Renal pelvis (tissue), 4 donors: ENCODE data around the gene GLP2R. TPM values are rescaled to one million over a fixed set of nuclear protein-coding genes. Genes with fewer than 3 reads are reported as not detected.

Source experiments
- DNase-seq: peaks from one replicate; pipeline ENCODE4 v3.0.0-alpha.2; 2013
- polyA plus RNA-seq, 3 donors: library from polyadenylated mRNA; unstranded; fragments of 120-200 nt; gene quantifications; one replicate each; pipeline ENCODE4 v1.2.1, GENCODE V29; 2013; ENCODE audit not compliant: insufficient read length in 3 of 3

GLP2R gene
- polyA plus RNA-seq, 3 donors = not detected

GRCh38 chr17:9854255-9854654, 28.5 kb downstream of the GLP2R start:
- DNase-seq = no peak

- DNase-seq = no peak
These were observed 29.3 kb downstream of the GLP2R start for GRCh38 chr17:9855036-9855435.

- DNase-seq = no peak
These were observed 34.1 kb downstream of the GLP2R start for GRCh38 chr17:9859781-9860180.

- no peak for DNase-seq
These were observed 35.1 kb downstream of the GLP2R start for GRCh38 chr17:9860851-9861250.

- DNase-seq = no peak
These were observed 36.5 kb downstream of the GLP2R start for GRCh38 chr17:9862220-9862619.

GRCh38 chr17:9862949-9863348, 37.2 kb downstream of the GLP2R start:
- no peak for DNase-seq

- DNase-seq = no peak
These were observed 39.9 kb downstream of the GLP2R start for GRCh38 chr17:9865586-9865985.

GRCh38 chr17:9868552-9868951, 42.8 kb downstream of the GLP2R start:
- no peak for DNase-seq

GRCh38 chr17:9872852-9873251, 47.1 kb downstream of the GLP2R start:
- DNase-seq = no peak

GRCh38 chr17:9874722-9875121, 49.0 kb downstream of the GLP2R start:
- DNase-seq = no peak

- DNase-seq = no peak
These were observed 49.7 kb downstream of the GLP2R start for GRCh38 chr17:9875441-9875840.

- no peak for DNase-seq
These were observed 52.6 kb downstream of the GLP2R start for GRCh38 chr17:9878356-9878755.

- DNase-seq = no peak
These were observed 53.2 kb downstream of the GLP2R start for GRCh38 chr17:9878786-9879525.

GRCh38 chr17:9880582-9880999, 54.9 kb downstream of the GLP2R start:
- no peak for DNase-seq

GRCh38 chr17:9883451-9883850, 57.7 kb downstream of the GLP2R start:
- DNase-seq = no peak

GRCh38 chr17:9886141-9886930, 60.6 kb downstream of the GLP2R start:
- no peak for DNase-seq

- no peak for DNase-seq
These were observed 61.8 kb downstream of the GLP2R start for GRCh38 chr17:9887508-9887907.

GRCh38 chr17:9890124-9890523, 64.4 kb downstream of the GLP2R start:
- no peak for DNase-seq

GRCh38 chr17:9893411-9894012, 67.8 kb downstream of the GLP2R start:
- DNase-seq = no peak

- DNase-seq = no peak
These were observed 68.5 kb downstream of the GLP2R start for GRCh38 chr17:9894231-9894630.

- DNase-seq = no peak
These were observed 70.2 kb downstream of the GLP2R start for GRCh38 chr17:9895923-9896322.

- no peak for DNase-seq
These were observed 71.7 kb downstream of the GLP2R start for GRCh38 chr17:9897372-9897968.

GRCh38 chr17:9898812-9899211, 73.1 kb downstream of the GLP2R start:
- DNase-seq = no peak
